ENCODE data around the gene DCBLD1. TPM values are rescaled to one million over a fixed set of nuclear protein-coding genes. Genes with fewer than 3 reads are reported as not detected.

DCBLD1 gene
- polyA plus RNA-seq, 1 donor (not counting 4 experiments of a cell fraction or from before 2014, with no cell fraction given): 21.7 TPM

- H3K9ac ChIP-seq (ENCODE audit: control insufficient read depth, extremely low read depth, insufficient read depth, low read length): no peak overlapping the region
- no peak for TF ChIP-seq EZH2 (IDR thresholded peaks at IDR 0.05; ENCODE audit: low read length)
- TF ChIP-seq, protein P1, sequence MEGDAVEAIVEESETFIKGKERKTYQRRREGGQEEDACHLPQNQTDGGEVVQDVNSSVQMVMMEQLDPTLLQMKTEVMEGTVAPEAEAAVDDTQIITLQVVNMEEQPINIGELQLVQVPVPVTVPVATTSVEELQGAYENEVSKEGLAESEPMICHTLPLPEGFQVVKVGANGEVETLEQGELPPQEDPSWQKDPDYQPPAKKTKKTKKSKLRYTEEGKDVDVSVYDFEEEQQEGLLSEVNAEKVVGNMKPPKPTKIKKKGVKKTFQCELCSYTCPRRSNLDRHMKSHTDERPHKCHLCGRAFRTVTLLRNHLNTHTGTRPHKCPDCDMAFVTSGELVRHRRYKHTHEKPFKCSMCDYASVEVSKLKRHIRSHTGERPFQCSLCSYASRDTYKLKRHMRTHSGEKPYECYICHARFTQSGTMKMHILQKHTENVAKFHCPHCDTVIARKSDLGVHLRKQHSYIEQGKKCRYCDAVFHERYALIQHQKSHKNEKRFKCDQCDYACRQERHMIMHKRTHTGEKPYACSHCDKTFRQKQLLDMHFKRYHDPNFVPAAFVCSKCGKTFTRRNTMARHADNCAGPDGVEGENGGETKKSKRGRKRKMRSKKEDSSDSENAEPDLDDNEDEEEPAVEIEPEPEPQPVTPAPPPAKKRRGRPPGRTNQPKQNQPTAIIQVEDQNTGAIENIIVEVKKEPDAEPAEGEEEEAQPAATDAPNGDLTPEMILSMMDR (optimal IDR thresholded peaks at IDR 0.05 in 1 of 3, IDR thresholded peaks at IDR 0.05 in 1 of 3, conservative IDR thresholded peaks at IDR 0.05 in 1 of 3; ENCODE audit: extremely low read depth in 1 of 3, insufficient read depth in 2 of 3, low read length in 3 of 3): peak in 1 of 3 experiments; percentile 20
- DNase-seq (ENCODE audit: low read depth, low spot score) (no peak), FAIRE-seq (no peak)
- no peaks in the 10 kb centered on the region for H3K79me2 ChIP-seq (ENCODE audit: control insufficient read depth, insufficient read depth, low read length)
- H3K36me3 ChIP-seq (ENCODE audit: control insufficient read depth in 2 of 2, extremely low read depth in 1 of 2, insufficient read depth in 2 of 2, low read length in 2 of 2): peaks cover 10 to 20% of the 10 kb centered on the region in 2 experiments
- H3K4me2 ChIP-seq (ENCODE audit: control insufficient read depth, extremely low read depth, insufficient read depth, low read depth, low read length): peak overlapping the region; percentile 9
- peak overlapping the region; percentile 5 for H3K27ac ChIP-seq (ENCODE audit: control insufficient read depth, insufficient read depth, low read length)
- peaks cover 41% of the 10 kb centered on the region for H3K4me1 ChIP-seq (ENCODE audit: control insufficient read depth, extremely low read depth, insufficient read depth, low read length)
- H3K4me3 ChIP-seq (ENCODE audit: control insufficient read depth in 2 of 3, extremely low read depth in 1 of 3, insufficient read depth in 2 of 3, low read depth in 1 of 3, low read length in 3 of 3): no peak overlapping the region
- dilution Hi-C loops (cut with MboI; ENCODE audit: extremely low pct_ligation_motif_present, low sequenced_read_pairs): no loop called here
- peaks cover 3% of the 10 kb centered on the region for H3K9me1 ChIP-seq (ENCODE audit: control insufficient read depth, extremely low read depth, insufficient read depth, low read length)
- no peaks in the 10 kb centered on the region for H3K27me3 ChIP-seq (ENCODE audit: control insufficient read depth, extremely low read depth, insufficient read depth, low read length)
- no peaks in the 10 kb centered on the region for H4K20me1 ChIP-seq (ENCODE audit: control insufficient read depth, extremely low read depth, insufficient read depth, low read length)
- peak overlapping the region; percentile 2 for H2AFZ ChIP-seq (ENCODE audit: control insufficient read depth, low read length)
- H3K9me3 ChIP-seq (ENCODE audit: control insufficient read depth, low read depth, low read length): no peaks in the 10 kb centered on the region
These were observed 65.5 kb downstream of the DCBLD1 start for GRCh38 chr6:117547688-117548621.

GRCh38 chr6:117548797-117549301 lies 66.4 kb downstream of the DCBLD1 start:
- FAIRE-seq (peak; percentile 56), DNase-seq (ENCODE audit: low read depth, low spot score) (no peak)
- Histone ChIP-seq H3K27ac (ENCODE audit: control insufficient read depth, insufficient read depth, low read length) (peak overlapping the region; percentile 27), H3K9me1 (ENCODE audit: control insufficient read depth, extremely low read depth, insufficient read depth, low read length) (peaks cover 3% of the 10 kb centered on the region), H3K9me3 (ENCODE audit: control insufficient read depth, low read depth, low read length) (no peaks in the 10 kb centered on the region), H3K36me3 (ENCODE audit: control insufficient read depth in 2 of 2, extremely low read depth in 1 of 2, insufficient read depth in 2 of 2, low read length in 2 of 2) (peaks cover 10 to 20% of the 10 kb centered on the region in 2 experiments), H3K79me2 (ENCODE audit: control insufficient read depth, insufficient read depth, low read length) (no peaks in the 10 kb centered on the region), H3K4me3 (ENCODE audit: control insufficient read depth in 2 of 3, extremely low read depth in 1 of 3, insufficient read depth in 2 of 3, low read depth in 1 of 3, low read length in 3 of 3) (peak overlapping the region in 1 of 3 experiments; percentile 8), H2AFZ (ENCODE audit: control insufficient read depth, low read length) (no peak overlapping the region), H3K4me2 (ENCODE audit: control insufficient read depth, extremely low read depth, insufficient read depth, low read depth, low read length) (peak overlapping the region; percentile 9), H4K20me1 (ENCODE audit: control insufficient read depth, extremely low read depth, insufficient read depth, low read length) (no peaks in the 10 kb centered on the region), H3K9ac (ENCODE audit: control insufficient read depth, extremely low read depth, insufficient read depth, low read length) (no peak overlapping the region), H3K27me3 (ENCODE audit: control insufficient read depth, extremely low read depth, insufficient read depth, low read length) (no peaks in the 10 kb centered on the region), H3K4me1 (ENCODE audit: control insufficient read depth, extremely low read depth, insufficient read depth, low read length) (peaks cover 41% of the 10 kb centered on the region)
- TF ChIP-seq, protein P1 (optimal IDR thresholded peaks at IDR 0.05 in 1 of 3, IDR thresholded peaks at IDR 0.05 in 1 of 3, conservative IDR thresholded peaks at IDR 0.05 in 1 of 3; ENCODE audit: extremely low read depth in 1 of 3, insufficient read depth in 2 of 3, low read length in 3 of 3): no peak
- TF ChIP-seq EZH2 (IDR thresholded peaks at IDR 0.05; ENCODE audit: low read length): no peak
- dilution Hi-C loops (cut with MboI; ENCODE audit: extremely low pct_ligation_motif_present, low sequenced_read_pairs): no loop called here

All from keratinocyte (primary cell).